Thyroid gland (tissue), 4 donors: ENCODE data around the gene PIAS4.

Experiments
- CTCF ChIP-seq, 6 experiments: fragments of 200-600 bp in 3 of 6; fragments of 450-650 bp in 3 of 6; sonication (generic) in 3 of 6; IDR thresholded peaks; one replicate each; pipeline ENCODE4 v1.5.1; 2016 to 2019; ENCODE audit warnings: antibody characterized with exemption in 6 of 6, mild to moderate bottlenecking in 2 of 6, inconsistent platforms in 1 of 6, moderate library complexity in 1 of 6
- POLR2A ChIP-seq, 2 donors: fragments of 450-650 bp; IDR thresholded peaks; one replicate each; pipeline ENCODE4 v1.6.1; 2017; ENCODE audit warnings: antibody characterized with exemption in 2 of 2, mild to moderate bottlenecking in 2 of 2, moderate library complexity in 1 of 2

DNA sequence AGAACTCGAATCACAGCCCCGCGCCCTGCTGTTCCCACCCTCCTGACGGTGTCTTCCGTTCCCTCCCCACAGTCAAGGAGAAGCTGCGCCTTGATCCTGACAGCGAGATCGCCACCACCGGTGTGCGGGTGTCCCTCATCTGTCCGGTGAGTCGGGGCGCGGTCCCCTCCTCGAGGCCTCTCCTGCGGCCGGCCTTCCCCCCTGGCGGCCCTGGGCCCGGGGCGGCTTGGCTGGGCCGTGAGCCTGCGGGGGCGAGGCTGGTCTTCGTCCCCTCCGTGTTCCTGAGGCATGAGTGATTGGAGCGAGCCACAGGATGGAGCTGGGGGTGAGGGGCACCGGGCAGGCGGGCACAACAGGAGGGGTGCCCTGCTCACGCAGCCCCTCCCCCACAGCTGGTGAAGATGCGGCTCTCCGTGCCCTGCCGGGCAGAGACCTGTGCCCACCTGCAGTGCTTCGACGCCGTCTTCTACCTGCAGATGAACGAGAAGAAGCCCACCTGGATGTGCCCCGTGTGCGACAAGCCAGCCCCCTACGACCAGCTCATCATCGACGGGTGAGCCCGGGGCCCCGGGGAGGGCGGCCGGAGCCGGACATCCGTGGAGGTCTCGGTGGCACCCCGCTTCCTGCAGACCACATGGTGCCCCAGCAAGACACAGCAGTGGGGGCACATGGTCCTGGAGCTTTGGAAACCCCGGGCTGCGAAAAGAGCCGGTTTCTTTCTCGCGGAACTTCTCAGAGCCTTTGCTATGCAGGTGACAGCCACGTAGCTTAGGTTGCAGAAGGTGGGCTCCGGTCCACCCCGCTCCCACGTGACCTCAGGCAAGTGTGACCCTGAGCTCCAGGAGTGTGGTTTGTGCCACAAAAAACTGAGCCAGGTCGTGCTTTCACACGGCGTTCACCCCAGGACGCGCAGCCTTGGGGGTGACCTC lies 25.8 kb downstream of the PIAS4 start:
- TF ChIP-seq CTCF (IDR thresholded peaks at IDR 0.05) (no peak), POLR2A (IDR thresholded peaks at IDR 0.05) (no peak)
